ENCODE measurements around the gene CNIH2. TPM values are rescaled to one million over a fixed set of nuclear protein-coding genes. Genes with fewer than 3 reads are reported as not detected.
A peak's percentile ranks its signal among the peaks of the same experiment; 100 is the strongest.
"Not testable (repeated sequence)": the region's sequence is repeated elsewhere in the genome, so short reads cannot be mapped to it uniquely, and the experiment has no call there.

Gene CNIH2
- total RNA-seq, 1 donor from 2014 or later: 5.0 TPM

- H3K27ac Mint-ChIP-seq (ENCODE audit: unreplicated experiment): peak overlapping the region; percentile 96
- no peaks in the 10 kb centered on the region for H3K36me3 Mint-ChIP-seq (ENCODE audit: unreplicated experiment)
- H3K4me3 Mint-ChIP-seq (ENCODE audit: unreplicated experiment): peak overlapping the region; percentile 57
- H3K27me3 Mint-ChIP-seq (ENCODE audit: unreplicated experiment): no peaks in the 10 kb centered on the region
- peaks cover 60% of the 10 kb centered on the region for H3K4me1 Mint-ChIP-seq (ENCODE audit: unreplicated experiment)
- no peak for DNase-seq (ENCODE audit: extremely low spot score, unreplicated experiment)
- no peak for TF ChIP-seq CTCF (IDR thresholded peaks at IDR 0.05)
- H3K9me3 Mint-ChIP-seq (ENCODE audit: unreplicated experiment): no peaks in the 10 kb centered on the region
Measured at GRCh38 chr11:66317322-66317722, 39.3 kb downstream of the CNIH2 start.

- H3K27ac Mint-ChIP-seq (ENCODE audit: unreplicated experiment): peak overlapping the region; percentile 96
- H3K36me3 Mint-ChIP-seq (ENCODE audit: unreplicated experiment): no peaks in the 10 kb centered on the region
- no peaks in the 10 kb centered on the region for H3K9me3 Mint-ChIP-seq (ENCODE audit: unreplicated experiment)
- H3K27me3 Mint-ChIP-seq (ENCODE audit: unreplicated experiment): no peaks in the 10 kb centered on the region
- TF ChIP-seq CTCF (IDR thresholded peaks at IDR 0.05): no peak
- no peak for DNase-seq (ENCODE audit: extremely low spot score, unreplicated experiment)
- H3K4me1 Mint-ChIP-seq (ENCODE audit: unreplicated experiment): peaks cover 66% of the 10 kb centered on the region
- H3K4me3 Mint-ChIP-seq (ENCODE audit: unreplicated experiment): peak overlapping the region; percentile 57
Measured at GRCh38 chr11:66317723-66318599, 40.0 kb downstream of the CNIH2 start.

GRCh38 chr11:66318600-66318970 lies 40.6 kb downstream of the CNIH2 start:
- Mint-ChIP-seq H3K36me3 (ENCODE audit: unreplicated experiment) (no peaks in the 10 kb centered on the region), H3K27me3 (ENCODE audit: unreplicated experiment) (no peaks in the 10 kb centered on the region), H3K9me3 (ENCODE audit: unreplicated experiment) (no peaks in the 10 kb centered on the region), H3K4me3 (ENCODE audit: unreplicated experiment) (no peak overlapping the region), H3K27ac (ENCODE audit: unreplicated experiment) (peak overlapping the region; percentile 96), H3K4me1 (ENCODE audit: unreplicated experiment) (peaks cover 67% of the 10 kb centered on the region)
- no peak for DNase-seq (ENCODE audit: extremely low spot score, unreplicated experiment)
- TF ChIP-seq CTCF (IDR thresholded peaks at IDR 0.05): no peak

DNA sequence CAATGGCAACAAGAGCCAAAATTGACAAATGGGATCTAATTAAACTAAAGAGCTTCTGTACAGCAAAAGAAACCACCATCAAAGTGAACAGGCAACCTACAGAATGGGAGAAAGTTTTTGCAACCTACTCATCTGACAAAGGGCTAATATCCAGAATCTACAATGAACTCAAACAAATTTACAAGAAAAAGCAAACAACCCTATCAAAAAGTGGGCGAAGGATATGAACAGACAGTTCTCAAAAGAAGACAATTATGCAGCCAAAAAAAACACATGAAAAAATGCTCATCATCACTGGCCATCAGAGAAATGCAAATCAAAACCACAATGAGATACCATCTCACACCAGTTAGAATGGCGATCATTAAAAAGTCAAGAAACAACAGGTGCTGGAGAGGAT lies 42.3 kb downstream of the CNIH2 start:
- not testable (repeated sequence) for H3K9me3 Mint-ChIP-seq (ENCODE audit: unreplicated experiment); H3K27me3 Mint-ChIP-seq (ENCODE audit: unreplicated experiment); DNase-seq (ENCODE audit: extremely low spot score, unreplicated experiment); H3K27ac Mint-ChIP-seq (ENCODE audit: unreplicated experiment); H3K4me3 Mint-ChIP-seq (ENCODE audit: unreplicated experiment); H3K36me3 Mint-ChIP-seq (ENCODE audit: unreplicated experiment)
- peaks cover 66% of the 10 kb centered on the region for H3K4me1 Mint-ChIP-seq (ENCODE audit: unreplicated experiment)

DNA sequence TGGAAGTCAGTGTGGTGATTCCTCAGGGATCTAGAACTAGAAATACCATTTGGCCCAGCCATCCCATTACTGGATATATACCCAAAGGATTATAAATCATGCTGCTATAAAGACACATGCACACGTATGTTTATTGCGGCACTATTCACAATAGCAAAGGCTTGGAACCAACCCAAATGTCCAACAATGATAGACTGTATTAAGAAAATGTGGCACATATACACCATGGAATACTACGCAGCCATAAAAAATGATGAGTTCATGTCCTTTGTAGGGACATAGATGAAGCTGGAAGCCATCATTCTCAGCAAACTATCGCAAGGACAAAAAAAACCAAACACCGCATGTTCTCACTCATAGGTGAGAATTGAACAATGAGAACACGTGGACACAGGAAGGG lies 42.8 kb downstream of the CNIH2 start:
- H3K36me3 Mint-ChIP-seq (ENCODE audit: unreplicated experiment); H3K27ac Mint-ChIP-seq (ENCODE audit: unreplicated experiment); DNase-seq (ENCODE audit: extremely low spot score, unreplicated experiment); H3K9me3 Mint-ChIP-seq (ENCODE audit: unreplicated experiment); H3K27me3 Mint-ChIP-seq (ENCODE audit: unreplicated experiment); H3K4me3 Mint-ChIP-seq (ENCODE audit: unreplicated experiment): not testable (repeated sequence)
- peaks cover 66% of the 10 kb centered on the region for H3K4me1 Mint-ChIP-seq (ENCODE audit: unreplicated experiment)

DNA sequence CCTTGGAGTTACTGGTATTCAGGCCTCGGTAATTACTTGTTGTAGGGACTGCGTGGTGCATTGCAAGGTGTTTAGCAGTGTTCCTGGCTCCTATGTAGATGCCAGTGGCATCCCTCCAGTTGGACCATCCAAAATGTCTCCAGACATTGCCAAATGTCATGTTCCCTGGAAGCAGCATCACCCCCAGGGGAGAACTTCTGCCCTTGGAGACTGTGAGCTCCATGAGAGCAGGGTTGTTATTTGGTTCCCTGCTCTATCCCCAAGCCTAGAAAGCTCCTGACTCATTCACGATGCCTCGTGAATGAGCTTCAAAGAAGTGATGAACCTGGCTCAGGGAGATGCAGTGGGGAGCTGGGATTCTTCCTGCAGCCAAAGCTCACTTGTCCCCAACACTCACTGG lies 43.6 kb downstream of the CNIH2 start:
- H3K27ac Mint-ChIP-seq (ENCODE audit: unreplicated experiment): no peak overlapping the region
- TF ChIP-seq CTCF (IDR thresholded peaks at IDR 0.05): no peak
- H3K27me3 Mint-ChIP-seq (ENCODE audit: unreplicated experiment): no peaks in the 10 kb centered on the region
- H3K36me3 Mint-ChIP-seq (ENCODE audit: unreplicated experiment): no peaks in the 10 kb centered on the region
- H3K4me1 Mint-ChIP-seq (ENCODE audit: unreplicated experiment): peaks cover 66% of the 10 kb centered on the region
- no peaks in the 10 kb centered on the region for H3K9me3 Mint-ChIP-seq (ENCODE audit: unreplicated experiment)
- no peak for DNase-seq (ENCODE audit: extremely low spot score, unreplicated experiment)
- H3K4me3 Mint-ChIP-seq (ENCODE audit: unreplicated experiment): no peak overlapping the region
